B cell (primary cell): Measurements from ENCODE around the gene FSCN2. TPM values are rescaled to one million over a fixed set of nuclear protein-coding genes. Genes with fewer than 3 reads are reported as not detected.

ENCODE experiments used
- ATAC-seq: fragments of 200-7000 bp; cut with Tn5 transposase; one replicate; pipeline ENCODE4 v1.10.0; 2021; ENCODE audit warnings: low read depth, mild to moderate bottlenecking, moderate number of reproducible peaks, moderate library complexity
- CTCF ChIA-PET: fragments of 350-600 bp; sonication (Branson Sonifier 250); formaldehyde crosslinking; loops from one replicate; lab custom pipeline; 2021; ENCODE audit warnings: antibody characterized with exemption, inconsistent platforms; lab: Charles Lee
- POLR2A ChIA-PET: fragments of 350-600 bp; sonication (Branson Sonifier 250); formaldehyde crosslinking; loops from one replicate; lab custom pipeline; 2021; ENCODE audit warnings: antibody characterized with exemption; lab: Charles Lee
- DNase-seq: peaks from one replicate; pipeline ENCODE4 v3.0.0; 2013
- H2AFZ ChIP-seq: 2 replicates; pipeline ENCODE4 v1.6.1; 2012; ENCODE audit warnings: mild to moderate bottlenecking, low read depth, low read length; ENCODE audit not compliant: insufficient read depth, poor library complexity, severe bottlenecking
- H3K27ac ChIP-seq, 2 donors: 1 replicate in 1 of 2; 2 replicates in 1 of 2; pipeline ENCODE4 v1.5.1; 2012 to 2013; ENCODE audit warnings: low read length in 2 of 2, mild to moderate bottlenecking in 2 of 2, moderate library complexity in 1 of 2
- H3K27me3 ChIP-seq, 4 experiments: fragments of 200-600 bp in 1 of 4; sonication (generic) in 1 of 4; replicated peaks in 1 of 4; 1 replicate in 2 of 4; 2 replicates in 2 of 4; pipeline versions ENCODE4 v1.6.1 to v1.7.0; 2013 to 2016; ENCODE audit warnings: low read length in 3 of 4, mild to moderate bottlenecking in 2 of 4, mixed read lengths in 1 of 4, moderate library complexity in 1 of 4; ENCODE audit not compliant: insufficient read depth in 4 of 4, control insufficient read depth in 3 of 4; ENCODE audit errors: control extremely low read depth in 1 of 4
- H3K36me3 ChIP-seq, 2 experiments: replicated peaks in 1 of 2; 1 replicate in 1 of 2; 2 replicates in 1 of 2; pipeline versions ENCODE4 v1.6.1 to v1.7.1; 2013; ENCODE audit warnings: low read length in 1 of 2; ENCODE audit not compliant: insufficient read depth in 2 of 2, control insufficient read depth in 1 of 2; ENCODE audit errors: control extremely low read depth in 1 of 2, extremely low read depth in 1 of 2
- H3K4me1 ChIP-seq, 2 donors: fragments of 200-600 bp in 1 of 2; sonication (generic) in 1 of 2; 1 replicate in 1 of 2; 2 replicates in 1 of 2; pipeline versions ENCODE4 v1.5.1 to v1.6.1; 2013 to 2017; ENCODE audit warnings: low read length in 2 of 2; ENCODE audit not compliant: control insufficient read depth in 2 of 2, insufficient read depth in 2 of 2
- H3K4me2 ChIP-seq: replicated peaks from 2 replicates; pipeline ENCODE3; 2012; ENCODE audit warnings: mild to moderate bottlenecking, low read depth, low read length; ENCODE audit not compliant: poor library complexity, severe bottlenecking
- H3K4me3 ChIP-seq, 5 experiments: fragments of 200-600 bp in 1 of 5; sonication (generic) in 1 of 5; 1 replicate in 3 of 5; 2 replicates in 2 of 5; pipeline versions ENCODE4 v1.5.1 to v1.7.0; 2011 to 2016; ENCODE audit warnings: low read length in 4 of 5, mild to moderate bottlenecking in 4 of 5, low read depth in 2 of 5, control low read depth in 1 of 5, moderate library complexity in 1 of 5; ENCODE audit not compliant: insufficient read depth in 1 of 5; ENCODE audit errors: control extremely low read depth in 1 of 5, extremely low read depth in 1 of 5
- H3K79me2 ChIP-seq: fragments of 200-600 bp; sonication (generic); one replicate; pipeline ENCODE4 v1.6.0; 2016; ENCODE audit warnings: low read length; ENCODE audit not compliant: control insufficient read depth, insufficient read depth
- H3K9ac ChIP-seq: fragments of 200-600 bp; sonication (generic); 2 replicates; pipeline ENCODE4 v1.6.1; 2017; ENCODE audit warnings: mild to moderate bottlenecking, low read length, moderate library complexity
- H3K9me3 ChIP-seq, 3 donors: one replicate each; pipeline versions ENCODE4 v1.6.1 to v1.7.1; 2013; ENCODE audit warnings: low read length in 2 of 3; ENCODE audit not compliant: control insufficient read depth in 2 of 3, insufficient read depth in 1 of 3; ENCODE audit errors: control extremely low read depth in 1 of 3
- H4K20me1 ChIP-seq: 2 replicates; pipeline ENCODE4 v1.6.0; 2012; ENCODE audit warnings: mild to moderate bottlenecking, low read length; ENCODE audit not compliant: insufficient read depth, control insufficient read depth, poor library complexity, severe bottlenecking
- H3K27ac Mint-ChIP-seq: one replicate; pipeline ENCODE4 v1.8.0; 2021; ENCODE audit warnings: mixed read lengths
- H3K27me3 Mint-ChIP-seq: one replicate; pipeline ENCODE4 v1.8.0; 2021; ENCODE audit warnings: mixed read lengths
- H3K4me1 Mint-ChIP-seq: one replicate; pipeline ENCODE4 v1.8.0; 2021; ENCODE audit warnings: mixed read lengths
- H3K4me3 Mint-ChIP-seq: one replicate; pipeline ENCODE4 v1.8.0; 2021; ENCODE audit warnings: mixed read lengths
- H3K9me3 Mint-ChIP-seq: one replicate; pipeline ENCODE4 v1.8.0; 2022; ENCODE audit warnings: mixed read lengths; ENCODE audit not compliant: insufficient read depth
- CTCF ChIP-seq: fragments of 200-600 bp; IDR thresholded peaks from one replicate; pipeline ENCODE4 v1.8.0; 2022; ENCODE audit warnings: antibody characterized with exemption, mild to moderate bottlenecking
- EZH2 ChIP-seq: IDR thresholded peaks from 2 replicates; pipeline ENCODE4 v1.6.1; 2012; ENCODE audit warnings: borderline replicate concordance, low read depth, mild to moderate bottlenecking, moderate library complexity, low read length; ENCODE audit not compliant: insufficient read depth, poor library complexity, severe bottlenecking
- WGBS: methylation state at CpG from one replicate; pipeline ENCODE4 v1.1.5; 2013; ENCODE audit warnings: missing lambda C conversion rate; ENCODE audit not compliant: insufficient coverage; 5-methylcytosine and 5-hydroxymethylcytosine counted together
- intact Hi-C: fragments of 100-400 bp; cut with micrococcal nuclease; formaldehyde crosslinking; loops from one replicate; pipeline ENCODE4 v1.10.0; 2022
- polyA plus RNA-seq: library from polyadenylated mRNA; depleted of rRNA; stranded (reverse); fragments of >200 nt; gene quantifications from 2 replicates; pipeline ENCODE4 v1.2.3, GENCODE V29; 2012
- total RNA-seq, 2 donors: library from RNA; stranded (reverse); fragments of 120-200 nt in 1 of 2; gene quantifications; 1 replicate in 1 of 2; 2 replicates in 1 of 2; pipeline versions ENCODE4 v1.2.3 to v1.2.4, GENCODE V29; 2013 to 2022

FSCN2 gene
- total and polyA plus RNA-seq, 2 donors (not counting 1 experiment from before 2014, with no cell fraction given) = 6.3 to 12.0 TPM

GRCh38 chr17:81526662-81527571 is 1.3 kb upstream of the FSCN2 start:
- H3K9ac ChIP-seq = no peak overlapping the region
- Mint-ChIP-seq H3K4me3 (no peak overlapping the region), H3K27ac (no peak overlapping the region), H3K27me3 (no peaks in the 10 kb centered on the region), H3K9me3 (no peaks in the 10 kb centered on the region), H3K4me1 (no peaks in the 10 kb centered on the region)
- H3K79me2 ChIP-seq = peaks cover 24% of the 10 kb centered on the region
- POLR2A ChIA-PET = no interaction called here
- no peak overlapping the region for H3K4me2 ChIP-seq
- ATAC-seq = no peak
- H3K4me1 ChIP-seq = peaks cover 0 to 9% of the 10 kb centered on the region in 2 donors
- H3K36me3 ChIP-seq = no peaks in the 10 kb centered on the region
- WGBS = 89% methylated on average over 18 of the region's 21 CpGs
- peaks cover 31% of the 10 kb centered on the region for H4K20me1 ChIP-seq
- no peak overlapping the region for H2AFZ ChIP-seq
- CTCF ChIA-PET = no interaction called here
- intact Hi-C loops = no loop called here
- peaks cover 0 to 7% (median 0%) of the 10 kb centered on the region in 3 donors for H3K9me3 ChIP-seq
- peaks cover 0 to 25% (median 2%) of the 10 kb centered on the region in 4 experiments for H3K27me3 ChIP-seq
- TF ChIP-seq EZH2 = no peak
- TF ChIP-seq CTCF = no peak
- DNase-seq = no peak
- H3K27ac ChIP-seq = no peak overlapping the region
- H3K4me3 ChIP-seq = no peak overlapping the region

DNA sequence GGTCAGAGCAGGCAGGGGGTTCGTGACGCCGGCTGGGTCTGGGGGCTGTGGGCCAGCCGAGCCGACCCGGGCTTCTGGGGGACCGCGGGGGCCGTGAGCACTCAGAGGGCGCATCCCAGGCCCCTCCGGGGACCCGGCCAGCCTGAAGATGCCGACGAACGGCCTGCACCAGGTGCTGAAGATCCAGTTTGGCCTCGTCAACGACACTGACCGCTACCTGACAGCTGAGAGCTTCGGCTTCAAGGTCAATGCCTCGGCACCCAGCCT is 140 bp downstream of the FSCN2 start:
- CTCF ChIA-PET = no interaction called here
- Histone ChIP-seq H3K27me3 (peaks cover 0 to 25% (median 2%) of the 10 kb centered on the region in 4 experiments), H3K36me3 (no peaks in the 10 kb centered on the region), H3K27ac (no peak overlapping the region), H3K79me2 (peaks cover 16% of the 10 kb centered on the region), H4K20me1 (peaks cover 21% of the 10 kb centered on the region), H3K4me2 (no peak overlapping the region), H2AFZ (no peak overlapping the region), H3K4me3 (no peak overlapping the region), H3K4me1 (peaks cover 0 to 5% of the 10 kb centered on the region in 2 donors), H3K9ac (no peak overlapping the region), H3K9me3 (peaks cover 0 to 11% (median 0%) of the 10 kb centered on the region in 3 donors)
- peaks cover 2% of the 10 kb centered on the region for H3K4me1 Mint-ChIP-seq
- intact Hi-C loops = no loop called here
- no peak overlapping the region for H3K27ac Mint-ChIP-seq
- ATAC-seq = no peak
- no peaks in the 10 kb centered on the region for H3K9me3 Mint-ChIP-seq
- no peak for DNase-seq
- H3K4me3 Mint-ChIP-seq = no peak overlapping the region
- H3K27me3 Mint-ChIP-seq = no peaks in the 10 kb centered on the region
- no peak for TF ChIP-seq EZH2
- TF ChIP-seq CTCF = no peak
- 76% methylated on average over 20 of the region's 20 CpGs for WGBS
- POLR2A ChIA-PET = interaction anchor here (0.6 to 0.7 kb wide), 2 partner anchors 174 to 181 kb away, joined by 3 read pairs; no protein-coding TSS in a partner anchor
